GM18526 (cell line): Measurements from ENCODE around the gene CHCT1.

Experiments
- POLR2A ChIP-seq: IDR thresholded peaks from 3 replicates; pipeline ENCODE4 v1.6.1; 2011; ENCODE audit not compliant: insufficient read length; ENCODE audit errors: extremely low read depth

The CHCT1 gene

DNA sequence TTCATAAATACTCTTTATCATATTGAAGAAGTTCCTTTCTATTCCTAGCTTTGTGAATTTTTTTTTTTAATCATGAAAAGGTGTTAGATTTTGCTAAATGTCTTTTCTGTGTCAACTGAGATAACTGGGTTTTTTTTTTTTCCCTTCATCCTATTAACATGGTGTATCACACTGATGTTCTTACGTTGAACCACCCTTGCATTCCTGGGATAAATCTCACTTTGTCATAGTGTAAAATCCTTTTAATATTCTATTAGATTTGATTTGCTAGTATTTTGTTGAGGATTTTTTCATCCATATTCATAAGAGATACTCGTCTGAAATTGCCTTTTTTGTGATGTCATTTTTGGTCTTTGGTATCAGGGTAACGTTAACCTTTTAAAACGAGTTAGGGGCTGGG is 49.2 kb downstream of the CHCT1 start:
- TF ChIP-seq POLR2A: no peak

DNA sequence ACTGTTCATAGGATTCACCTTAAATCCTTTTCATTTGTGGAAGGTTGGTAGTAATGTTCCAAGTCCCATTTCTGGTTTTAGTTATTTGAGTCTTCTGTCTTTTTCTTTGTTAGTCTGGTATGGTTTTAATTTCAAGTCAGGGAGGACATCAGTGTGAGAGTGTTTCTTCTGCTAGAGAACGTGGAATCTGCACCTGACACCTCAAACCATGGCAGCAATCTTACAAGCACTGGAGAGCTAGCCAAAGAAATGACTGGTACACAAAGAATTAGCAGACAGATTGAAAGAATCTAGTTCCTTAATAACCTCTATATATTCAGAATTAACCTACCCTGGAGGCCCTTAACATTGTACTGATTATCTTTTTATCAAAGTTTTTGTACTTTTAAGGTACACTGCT is 50.2 kb downstream of the CHCT1 start:
- no peak for TF ChIP-seq POLR2A

DNA sequence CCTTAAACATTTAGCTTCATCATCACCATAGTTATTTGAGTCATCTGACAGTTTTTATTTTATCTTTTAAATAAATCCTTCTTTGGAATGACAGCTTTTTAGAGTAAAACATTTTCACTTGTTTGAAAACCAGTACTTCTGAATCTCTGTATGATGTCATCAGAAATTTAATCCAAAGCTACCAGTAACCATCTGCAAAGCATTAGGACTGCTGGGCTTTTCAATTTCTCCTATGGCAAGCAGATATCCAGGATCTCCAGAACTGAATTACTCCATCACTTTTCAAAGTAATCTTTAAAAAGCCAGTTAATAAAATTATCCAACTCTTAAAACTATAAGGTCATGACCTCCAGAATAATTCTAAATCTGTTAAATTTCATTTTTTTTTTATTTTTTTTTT is 51.5 kb downstream of the CHCT1 start:
- TF ChIP-seq POLR2A: no peak
